ENCODE measurements around the gene CMSS1.

DNA sequence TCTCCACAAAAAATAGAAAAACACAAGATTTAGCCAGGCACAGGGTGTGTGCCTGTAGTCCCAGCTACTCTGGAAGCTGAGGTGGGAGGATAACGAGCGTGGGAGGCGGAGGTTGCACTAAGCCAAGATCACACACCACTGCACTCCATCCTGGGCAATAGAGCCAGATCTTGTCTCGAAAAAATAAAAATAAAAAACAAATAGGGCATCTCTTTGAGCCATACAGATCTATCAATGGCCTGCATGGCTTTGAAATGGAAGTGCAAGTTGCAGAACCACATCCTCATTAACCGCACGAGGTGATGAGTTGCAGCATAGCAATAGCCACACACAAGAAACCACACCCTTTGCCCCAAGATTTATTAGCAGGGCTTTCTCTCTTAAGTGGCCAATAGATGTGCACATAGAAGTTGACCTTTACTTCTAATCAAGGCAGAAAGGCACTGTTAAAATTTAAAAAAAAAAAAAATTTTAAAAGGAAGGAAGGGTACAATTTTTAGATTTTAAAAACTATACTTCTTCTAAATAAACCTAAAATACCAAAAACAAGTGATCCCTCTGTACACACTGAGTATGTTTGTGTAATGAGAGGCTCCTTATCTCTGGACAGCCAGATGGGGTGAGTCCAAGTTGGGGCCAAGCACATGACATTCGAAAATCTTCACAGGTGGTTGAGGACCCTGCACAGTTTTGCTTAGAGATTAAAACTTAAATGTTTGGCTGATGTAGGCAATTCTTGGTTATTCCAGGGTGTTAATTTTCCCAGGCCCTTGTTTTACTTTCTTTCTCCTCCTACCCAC is 243.2 kb downstream of the CMSS1 start:
- TF ChIP-seq, protein P1, sequence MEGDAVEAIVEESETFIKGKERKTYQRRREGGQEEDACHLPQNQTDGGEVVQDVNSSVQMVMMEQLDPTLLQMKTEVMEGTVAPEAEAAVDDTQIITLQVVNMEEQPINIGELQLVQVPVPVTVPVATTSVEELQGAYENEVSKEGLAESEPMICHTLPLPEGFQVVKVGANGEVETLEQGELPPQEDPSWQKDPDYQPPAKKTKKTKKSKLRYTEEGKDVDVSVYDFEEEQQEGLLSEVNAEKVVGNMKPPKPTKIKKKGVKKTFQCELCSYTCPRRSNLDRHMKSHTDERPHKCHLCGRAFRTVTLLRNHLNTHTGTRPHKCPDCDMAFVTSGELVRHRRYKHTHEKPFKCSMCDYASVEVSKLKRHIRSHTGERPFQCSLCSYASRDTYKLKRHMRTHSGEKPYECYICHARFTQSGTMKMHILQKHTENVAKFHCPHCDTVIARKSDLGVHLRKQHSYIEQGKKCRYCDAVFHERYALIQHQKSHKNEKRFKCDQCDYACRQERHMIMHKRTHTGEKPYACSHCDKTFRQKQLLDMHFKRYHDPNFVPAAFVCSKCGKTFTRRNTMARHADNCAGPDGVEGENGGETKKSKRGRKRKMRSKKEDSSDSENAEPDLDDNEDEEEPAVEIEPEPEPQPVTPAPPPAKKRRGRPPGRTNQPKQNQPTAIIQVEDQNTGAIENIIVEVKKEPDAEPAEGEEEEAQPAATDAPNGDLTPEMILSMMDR (IDR thresholded peaks at IDR 0.05; ENCODE audit: low read depth, low read length, missing input control) = no peak
- TF ChIP-seq EGR1 (IDR thresholded peaks at IDR 0.05; ENCODE audit: low read depth in 2 of 2) (no peak), MAX (IDR thresholded peaks at IDR 0.05) (no peak), GABPA (IDR thresholded peaks at IDR 0.05 in 1 of 2, conservative IDR thresholded peaks at IDR 0.05 in 1 of 2) (no peak), YY1 (IDR thresholded peaks at IDR 0.05) (no peak), REST (IDR thresholded peaks at IDR 0.05) (no peak), SP1 (IDR thresholded peaks at IDR 0.05) (no peak), TAF1 (conservative IDR thresholded peaks at IDR 0.05) (no peak), FOXA2 (IDR thresholded peaks at IDR 0.05) (no peak)
- TF ChIP-seq, protein P2, sequence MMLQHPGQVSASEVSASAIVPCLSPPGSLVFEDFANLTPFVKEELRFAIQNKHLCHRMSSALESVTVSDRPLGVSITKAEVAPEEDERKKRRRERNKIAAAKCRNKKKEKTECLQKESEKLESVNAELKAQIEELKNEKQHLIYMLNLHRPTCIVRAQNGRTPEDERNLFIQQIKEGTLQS (IDR thresholded peaks at IDR 0.05) = no peak
